Activated naive CD4-positive, alpha-beta T cell treated with anti-CD3 and anti-CD28 coated beads, Interleukin-2, amount 50 U/mL, for 72 hours (primary cell): ENCODE measurements around the gene ST8SIA1. TPM values are rescaled to one million over a fixed set of nuclear protein-coding genes. Genes with fewer than 3 reads are reported as not detected.

ENCODE experiments used
- ATAC-seq, 2 donors: fragments of 150-1000 bp; cut with Tn5 transposase; 2 replicates each; pipeline ENCODE4 v1.10.0; 2021; ENCODE audit warnings: mild to moderate bottlenecking in 2 of 2, moderate library complexity in 2 of 2
- DNase-seq, 2 donors: peaks; one replicate each; pipeline ENCODE4 v3.0.0; 2021 to 2022; ENCODE audit warnings: low spot score in 2 of 2
- H3K27ac Mint-ChIP-seq, 2 donors: one replicate each; pipeline ENCODE4 v1.8.0; 2022; ENCODE audit warnings: mild to moderate bottlenecking in 2 of 2, mixed read lengths in 2 of 2
- H3K36me3 Mint-ChIP-seq, 2 donors: one replicate each; pipeline ENCODE4 v1.8.0; 2022; ENCODE audit warnings: mixed read lengths in 2 of 2
- H3K9me3 Mint-ChIP-seq, 2 donors: one replicate each; pipeline ENCODE4 v1.8.0; 2022; ENCODE audit warnings: mixed read lengths in 2 of 2
- total RNA-seq, 2 donors: library from RNA; stranded (reverse); gene quantifications; one replicate each; pipeline ENCODE4 v1.2.3, GENCODE V29; 2022

ST8SIA1 gene
- total RNA-seq, 2 donors from 2014 or later = 1.7 TPM

- Mint-ChIP-seq H3K9me3 (peaks cover 15 to 21% of the 10 kb centered on the region in 2 donors), H3K27ac (no peak overlapping the region), H3K36me3 (peaks cover 14 to 23% of the 10 kb centered on the region in 2 donors)
- DNase-seq (no peak), ATAC-seq (no peak)
Measured at GRCh38 chr12:22340143-22340542, 5.6 kb upstream of the ST8SIA1 start.

DNA sequence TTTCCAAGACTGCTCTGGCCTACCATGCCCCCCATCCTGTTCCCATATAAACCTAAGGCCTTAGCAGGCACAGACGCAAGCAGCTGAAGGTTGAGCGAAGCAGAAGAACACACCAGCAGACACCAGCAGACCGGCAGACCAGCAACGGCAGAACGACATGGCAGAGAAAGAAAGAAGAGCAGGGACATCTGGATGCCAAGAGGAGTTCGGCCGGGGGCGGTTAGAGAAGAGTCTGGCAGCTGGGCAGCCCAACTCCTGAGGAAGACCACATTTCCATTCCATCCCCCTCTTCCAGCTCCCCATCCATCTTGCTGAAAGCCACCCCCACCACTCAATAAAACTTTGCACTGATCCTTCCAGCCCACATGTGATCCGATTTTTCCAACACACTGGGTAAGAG is 5.2 kb upstream of the ST8SIA1 start:
- H3K9me3 Mint-ChIP-seq = peaks cover 15 to 21% of the 10 kb centered on the region in 2 donors
- peaks cover 14 to 25% of the 10 kb centered on the region in 2 donors for H3K36me3 Mint-ChIP-seq
- peak overlapping the region in 1 of 2 donors; percentile 69 for H3K27ac Mint-ChIP-seq
- no peak for ATAC-seq
- no peak for DNase-seq

GRCh38 chr12:22335794-22336166 is 1.3 kb upstream of the ST8SIA1 start:
- Mint-ChIP-seq H3K9me3 (peaks cover 3 to 4% of the 10 kb centered on the region in 2 donors), H3K27ac (peak overlapping the region in 1 of 2 donors; percentile 83), H3K36me3 (peaks cover 0 to 13% of the 10 kb centered on the region in 2 donors)
- no peak for DNase-seq
- ATAC-seq = peak in 1 of 2 donors; percentile 9

DNA sequence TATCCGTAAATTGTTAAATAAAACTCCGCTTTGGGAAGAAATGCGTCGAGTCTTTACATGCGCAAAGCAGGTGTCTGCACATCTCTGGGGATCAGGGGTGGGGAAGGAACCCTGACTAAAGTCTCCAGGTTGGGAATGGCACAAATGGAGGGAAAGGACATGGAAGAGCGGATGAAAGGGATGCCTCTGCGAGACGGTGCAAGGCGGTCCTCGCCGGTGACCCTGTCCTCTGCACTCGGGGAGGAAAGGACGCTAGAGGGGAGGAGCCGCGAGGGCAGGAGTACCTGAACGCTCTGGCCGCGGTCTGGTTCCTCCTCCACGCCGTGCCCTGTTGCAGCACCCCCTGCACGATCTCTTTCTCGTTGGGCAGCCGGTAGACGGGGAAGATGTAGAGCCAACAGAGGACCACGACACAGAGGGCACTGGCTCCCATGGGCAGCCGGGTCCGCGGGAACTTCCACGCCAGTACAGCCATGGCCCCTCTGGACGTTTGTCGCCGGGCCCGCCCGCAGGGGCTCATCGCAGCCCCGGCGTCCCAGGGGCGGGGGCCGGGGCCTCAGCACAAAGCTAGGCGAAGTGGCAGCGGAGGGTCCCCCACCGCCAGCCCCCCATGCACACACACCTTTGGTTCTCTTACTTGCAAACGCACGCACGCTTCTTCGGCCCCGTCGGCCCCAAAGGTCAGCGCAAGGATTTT is 646 bp downstream of the ST8SIA1 start:
- Mint-ChIP-seq H3K27ac (peak overlapping the region in 1 of 2 donors; percentile 56), H3K36me3 (peaks cover 0 to 12% of the 10 kb centered on the region in 2 donors), H3K9me3 (no peaks in the 10 kb centered on the region)
- DNase-seq = no peak
- no peak for ATAC-seq

GRCh38 chr12:22333186-22333712 is 1.3 kb downstream of the ST8SIA1 start:
- no peak for ATAC-seq
- no peak for DNase-seq
- Mint-ChIP-seq H3K9me3 (no peaks in the 10 kb centered on the region), H3K27ac (peak overlapping the region in 1 of 2 donors; percentile 56), H3K36me3 (peaks cover 0 to 12% of the 10 kb centered on the region in 2 donors)

DNA sequence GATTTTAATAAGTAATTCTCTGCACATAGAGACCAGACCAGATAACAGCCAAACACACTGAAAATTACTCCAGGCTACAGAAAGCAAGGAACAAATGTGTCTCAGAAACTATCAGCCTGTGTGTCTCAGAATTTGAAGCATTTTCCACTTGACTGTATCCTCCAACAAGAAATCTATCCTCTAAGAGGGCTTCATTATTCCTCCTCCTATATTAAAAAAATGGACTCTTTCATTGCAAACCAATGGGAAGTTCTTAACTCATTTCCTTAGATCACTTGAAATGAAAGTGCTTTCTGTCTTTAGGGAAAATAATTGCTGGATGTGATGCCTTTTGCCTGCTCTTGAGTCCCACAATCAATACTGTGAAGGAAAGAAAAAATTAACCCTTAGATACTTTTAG is 2.3 kb downstream of the ST8SIA1 start:
- DNase-seq (no peak), ATAC-seq (no peak)
- Mint-ChIP-seq H3K27ac (no peak overlapping the region), H3K9me3 (no peaks in the 10 kb centered on the region), H3K36me3 (peaks cover 0 to 12% of the 10 kb centered on the region in 2 donors)

GRCh38 chr12:22329621-22330020 is 4.9 kb downstream of the ST8SIA1 start:
- no peak for DNase-seq
- no peak for ATAC-seq
- no peaks in the 10 kb centered on the region for H3K9me3 Mint-ChIP-seq
- peaks cover 0 to 6% of the 10 kb centered on the region in 2 donors for H3K36me3 Mint-ChIP-seq
- H3K27ac Mint-ChIP-seq = no peak overlapping the region

- H3K27ac Mint-ChIP-seq = no peak overlapping the region
- no peaks in the 10 kb centered on the region for H3K9me3 Mint-ChIP-seq
- DNase-seq (no peak), ATAC-seq (no peak)
- H3K36me3 Mint-ChIP-seq = no peaks in the 10 kb centered on the region
Measured at GRCh38 chr12:22325218-22325617, 9.3 kb downstream of the ST8SIA1 start.

GRCh38 chr12:22322091-22322490 is 12.4 kb downstream of the ST8SIA1 start:
- peak in 1 of 2 donors; percentile 3 for ATAC-seq
- Mint-ChIP-seq H3K27ac (no peak overlapping the region), H3K9me3 (no peaks in the 10 kb centered on the region), H3K36me3 (no peaks in the 10 kb centered on the region)
- no peak for DNase-seq

- Mint-ChIP-seq H3K27ac (peak overlapping the region in 1 of 2 donors; percentile 0), H3K9me3 (no peaks in the 10 kb centered on the region), H3K36me3 (no peaks in the 10 kb centered on the region)
- peak; percentile 45 to 65 for ATAC-seq
- DNase-seq = peak in 1 of 2 donors; percentile 10
Measured at GRCh38 chr12:22321638-22322037, 12.9 kb downstream of the ST8SIA1 start.

GRCh38 chr12:22321018-22321605 is 13.4 kb downstream of the ST8SIA1 start:
- ATAC-seq (no peak), DNase-seq (no peak)
- Mint-ChIP-seq H3K27ac (peak overlapping the region; percentile 0 to 39), H3K9me3 (no peaks in the 10 kb centered on the region), H3K36me3 (no peaks in the 10 kb centered on the region)

DNA sequence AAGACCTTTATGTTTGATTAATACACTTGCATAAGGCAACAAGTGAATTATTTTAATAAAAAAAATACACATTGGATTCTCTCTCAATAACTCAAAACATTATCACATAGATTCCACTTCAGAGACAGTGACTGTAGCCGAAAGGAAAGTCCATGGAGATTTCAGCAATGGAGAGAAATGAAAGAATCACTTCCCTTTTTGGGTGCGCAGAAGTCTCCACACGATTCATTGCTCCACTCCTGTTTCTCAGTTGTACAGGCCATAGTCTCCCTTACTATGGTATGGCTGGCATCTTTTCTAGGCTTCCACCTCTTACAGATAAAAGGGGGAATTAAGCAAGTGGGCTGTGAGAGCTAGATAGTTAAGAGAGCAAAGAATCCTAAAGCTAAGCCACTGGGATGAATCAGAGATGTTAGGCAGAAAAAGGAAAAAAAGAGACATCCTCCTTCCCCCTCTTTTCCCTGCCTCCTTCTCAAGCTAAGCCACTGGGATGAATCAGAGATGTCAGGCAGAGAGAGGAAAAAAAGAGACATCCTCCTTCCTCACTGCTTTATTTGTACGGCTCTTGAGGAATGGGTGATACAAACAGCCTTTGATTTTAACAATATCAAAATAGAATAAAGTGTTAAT is 16.3 kb downstream of the ST8SIA1 start:
- no peak for DNase-seq

DNA sequence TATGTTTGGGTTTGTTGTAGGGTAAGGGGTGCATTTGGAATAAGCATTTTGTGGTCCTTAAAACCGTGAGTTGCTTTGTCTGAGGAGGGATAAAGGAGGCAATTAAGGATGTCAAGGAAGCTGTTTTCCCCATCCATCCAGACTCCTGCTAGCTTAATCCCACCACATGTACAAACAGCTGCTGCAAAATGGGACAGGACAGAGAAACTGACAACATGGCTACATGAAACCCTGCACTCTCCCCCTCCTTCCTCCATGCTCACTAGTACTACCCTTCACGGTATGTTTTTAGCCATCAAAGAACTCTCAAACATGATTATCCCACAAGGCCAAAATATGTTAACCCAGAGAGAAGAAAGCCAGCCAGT is 20.6 kb downstream of the ST8SIA1 start:
- ATAC-seq = no peak
- no peak for DNase-seq
- H3K36me3 Mint-ChIP-seq = no peaks in the 10 kb centered on the region
- no peak overlapping the region for H3K27ac Mint-ChIP-seq
- no peaks in the 10 kb centered on the region for H3K9me3 Mint-ChIP-seq

More for the DNA sequence above, 16.3 kb downstream of the ST8SIA1 start:
- Mint-ChIP-seq H3K36me3 (no peaks in the 10 kb centered on the region), H3K27ac (no peak overlapping the region), H3K9me3 (no peaks in the 10 kb centered on the region)
- no peak for ATAC-seq

DNA sequence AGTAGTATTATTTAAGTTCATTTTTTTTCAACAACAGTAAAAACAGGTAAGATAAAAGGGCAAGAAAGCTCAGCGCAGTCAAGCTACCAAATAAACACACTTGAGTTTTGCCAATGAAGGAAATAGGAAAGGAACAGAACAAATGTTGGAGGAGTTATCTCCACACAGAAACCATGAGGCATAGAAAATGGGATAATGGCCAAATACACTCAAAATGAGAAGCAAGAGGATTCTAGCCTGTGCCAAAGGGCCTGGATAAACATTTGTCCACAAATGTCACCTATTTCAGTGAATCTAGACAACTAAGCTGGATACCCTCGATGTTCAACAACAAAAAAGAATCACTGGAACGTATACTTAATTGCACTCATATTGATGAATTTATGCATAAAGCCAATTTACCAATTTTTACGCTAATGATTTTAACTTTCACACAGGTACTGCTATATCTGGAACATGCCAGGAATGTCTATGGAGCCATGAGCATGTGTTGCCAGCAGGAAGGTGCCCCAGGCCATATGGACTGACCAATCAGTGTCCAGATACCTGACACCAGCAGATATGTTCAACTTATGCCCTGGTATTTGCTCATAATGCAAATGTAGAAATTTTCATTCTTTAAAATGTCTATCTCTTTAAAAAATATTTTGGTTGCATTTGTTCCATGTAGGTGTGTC is 21.1 kb downstream of the ST8SIA1 start:
- Mint-ChIP-seq H3K27ac (no peak overlapping the region), H3K36me3 (no peaks in the 10 kb centered on the region), H3K9me3 (no peaks in the 10 kb centered on the region)
- DNase-seq (no peak), ATAC-seq (no peak)

GRCh38 chr12:22312336-22312735 is 22.2 kb downstream of the ST8SIA1 start:
- ATAC-seq = no peak
- Mint-ChIP-seq H3K27ac (no peak overlapping the region), H3K36me3 (no peaks in the 10 kb centered on the region), H3K9me3 (no peaks in the 10 kb centered on the region)
- DNase-seq = no peak

GRCh38 chr12:22310709-22311108 is 23.8 kb downstream of the ST8SIA1 start:
- ATAC-seq (no peak), DNase-seq (no peak)
- no peaks in the 10 kb centered on the region for H3K9me3 Mint-ChIP-seq
- H3K27ac Mint-ChIP-seq = no peak overlapping the region
- H3K36me3 Mint-ChIP-seq = no peaks in the 10 kb centered on the region

DNA sequence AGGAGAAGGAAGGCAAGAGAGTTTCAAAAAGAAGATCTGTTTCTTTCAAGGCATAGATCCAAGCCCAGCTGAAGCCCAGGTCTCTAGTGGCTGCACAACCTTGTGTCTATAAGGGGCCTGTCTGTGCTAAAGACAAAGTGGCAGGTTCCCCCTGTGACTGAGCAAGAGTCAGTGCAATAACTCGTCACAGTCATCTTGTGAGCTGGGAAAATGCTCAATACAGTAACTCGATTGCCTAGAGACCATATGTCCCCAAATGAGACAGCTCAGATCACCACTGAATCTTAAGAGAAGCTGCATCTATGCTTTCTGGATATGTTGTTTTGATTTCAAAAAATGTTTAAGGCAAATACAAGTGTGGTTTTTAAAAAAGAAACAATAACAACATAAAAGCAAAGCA is 24.2 kb downstream of the ST8SIA1 start:
- no peak for DNase-seq
- Mint-ChIP-seq H3K27ac (no peak overlapping the region), H3K9me3 (no peaks in the 10 kb centered on the region), H3K36me3 (no peaks in the 10 kb centered on the region)
- ATAC-seq = no peak
